ENCODE measurements around the gene RESP18.

DNA sequence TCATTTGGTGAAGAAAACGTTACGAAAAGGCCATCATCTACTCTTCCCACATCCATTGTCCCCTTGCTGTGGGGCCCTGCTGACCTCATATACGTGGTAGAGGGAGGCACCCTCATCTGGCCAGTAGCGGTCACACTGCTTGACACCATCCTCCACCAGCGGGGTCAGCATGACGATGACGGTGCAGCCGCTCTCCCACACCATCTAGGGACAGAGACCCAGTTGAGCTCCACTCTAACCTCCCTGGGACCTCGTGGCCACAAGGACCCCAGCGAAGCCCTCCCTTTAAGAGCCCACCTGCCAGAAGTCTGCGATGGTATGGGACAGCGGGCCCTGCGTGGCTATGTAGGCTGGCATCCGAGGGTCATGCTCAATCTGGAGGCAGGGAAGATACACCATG is 36.4 kb downstream of the RESP18 start:
- TF ChIP-seq POLR2AphosphoS5 (IDR thresholded peaks at IDR 0.05; ENCODE audit: borderline replicate concordance, low read depth, low read length) (no peak), EZH2 (IDR thresholded peaks at IDR 0.05) (no peak)
